Omental fat pad (tissue), 4 donors: Measurements from ENCODE around the gene SIM2. TPM values are rescaled to one million over a fixed set of nuclear protein-coding genes. Genes with fewer than 3 reads are reported as not detected.

Experiments
- total RNA-seq, 4 donors: library from RNA; depleted of rRNA; stranded (reverse); fragments of >200 nt; gene quantifications; one replicate each; pipeline ENCODE4 v1.1.0, GENCODE V29; 2016

The SIM2 gene
- total RNA-seq, 4 donors from 2014 or later: 3.2 TPM; not detected in 3

Other genes with a start within 250 kb of the SIM2 start
- gene CLDN14, start 219.0 kb upstream of the SIM2 start, total RNA-seq: not detected